ENCODE data around the gene KANK3.
"Not testable (repeated sequence)": the region's sequence is repeated elsewhere in the genome, so short reads cannot be mapped to it uniquely, and the experiment has no call there.

The KANK3 gene

GRCh38 chr19:8387688-8388611 lies 44.9 kb upstream of the KANK3 start:
- TF ChIP-seq CTCF (IDR thresholded peaks at IDR 0.05; ENCODE audit: insufficient read depth, low read depth, low read length, missing control alignments) = no peak
- no peak for DNase-seq (ENCODE audit: low read depth)
- no peak overlapping the region for H3K4me3 ChIP-seq (ENCODE audit: low read length)

DNA sequence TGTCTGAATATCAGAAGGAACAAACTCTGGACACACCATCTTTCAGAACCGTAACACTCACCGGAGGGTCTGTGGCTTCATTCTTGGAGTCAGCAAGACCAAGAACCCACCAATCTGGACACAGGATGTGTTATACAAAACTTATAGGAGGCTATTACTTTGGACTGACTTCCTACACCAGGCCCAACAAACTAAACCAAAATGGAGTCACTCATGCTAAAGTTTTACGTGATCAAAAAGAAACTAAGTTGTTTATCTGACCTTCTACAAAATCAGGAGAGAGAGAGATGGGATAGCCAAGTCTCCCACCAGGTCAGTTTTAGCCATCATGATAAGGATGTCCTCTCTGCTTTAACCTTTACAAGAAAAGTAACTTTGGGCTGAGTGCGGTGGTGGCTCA lies 43.9 kb upstream of the KANK3 start:
- no peak overlapping the region for H3K4me3 ChIP-seq (ENCODE audit: low read length)
- no peak for DNase-seq (ENCODE audit: low read depth)
- TF ChIP-seq CTCF (IDR thresholded peaks at IDR 0.05; ENCODE audit: insufficient read depth, low read depth, low read length, missing control alignments) = no peak

DNA sequence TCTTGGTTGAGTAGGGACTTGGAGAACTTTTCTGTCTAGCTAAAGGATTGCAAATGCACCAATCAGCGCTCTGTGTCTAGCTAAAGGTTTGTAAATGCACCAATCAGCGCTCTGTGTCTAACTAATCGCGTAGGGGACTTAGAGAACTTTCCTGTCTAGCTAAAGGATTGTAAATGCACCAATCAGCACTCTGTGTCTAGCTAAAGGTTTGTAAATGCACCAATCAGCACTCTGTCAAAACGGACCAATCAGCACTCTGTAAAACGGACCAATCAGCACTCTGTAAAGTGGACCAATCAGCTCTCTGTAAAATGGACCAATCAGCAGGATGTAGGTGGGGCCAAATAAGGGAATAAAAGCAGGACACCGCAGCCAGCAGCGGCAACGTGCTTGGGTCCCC lies 43.4 kb upstream of the KANK3 start:
- not testable (repeated sequence) for H3K4me3 ChIP-seq (ENCODE audit: low read length); DNase-seq (ENCODE audit: low read depth)

DNA sequence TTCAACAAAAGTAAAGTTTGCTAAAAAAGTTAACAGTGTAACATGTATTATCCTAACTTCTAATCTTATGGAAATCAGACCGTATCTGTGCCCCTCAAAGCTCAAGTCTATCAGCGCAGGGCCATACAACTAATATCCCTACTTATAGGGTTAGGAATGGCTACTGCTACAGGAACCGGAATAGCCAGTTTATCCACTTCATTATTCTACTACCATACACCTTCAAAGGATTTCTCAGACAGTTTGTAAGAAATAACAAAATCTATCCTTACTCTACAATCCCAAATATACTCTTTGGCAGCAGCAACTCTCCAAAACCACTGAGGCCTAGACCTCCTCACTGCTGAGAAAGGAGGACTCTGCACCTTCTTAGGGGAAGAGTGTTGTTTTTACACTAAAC lies 42.5 kb upstream of the KANK3 start:
- peak; percentile 71 for DNase-seq (ENCODE audit: low read depth)
- H3K4me3 ChIP-seq (ENCODE audit: low read length) = not testable (repeated sequence)

DNA sequence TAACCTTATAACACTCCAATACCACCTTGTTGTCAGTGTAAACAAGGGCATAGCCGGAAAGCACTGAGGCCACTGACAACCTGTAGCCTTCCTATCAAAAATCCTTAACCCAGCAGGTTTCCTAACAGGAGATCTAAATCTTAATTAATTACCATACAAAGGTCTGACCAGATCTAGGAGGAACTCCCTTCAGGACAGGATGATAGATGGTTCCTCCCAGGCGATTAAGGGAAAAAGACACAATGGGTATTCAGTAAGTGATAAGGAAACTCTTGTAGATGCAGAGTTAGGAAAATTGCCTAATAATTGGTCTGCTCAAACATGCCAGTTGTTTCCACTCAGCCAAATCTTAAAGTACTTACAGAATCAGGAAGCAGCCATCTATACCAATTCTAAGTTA lies 42.0 kb upstream of the KANK3 start:
- H3K4me3 ChIP-seq (ENCODE audit: low read length); DNase-seq (ENCODE audit: low read depth): not testable (repeated sequence)

- H3K4me3 ChIP-seq (ENCODE audit: low read length); DNase-seq (ENCODE audit: low read depth): not testable (repeated sequence)
These were observed 41.5 kb upstream of the KANK3 start for GRCh38 chr19:8384569-8384968.

GRCh38 chr19:8379156-8379891 lies 36.3 kb upstream of the KANK3 start:
- not testable (repeated sequence) for DNase-seq (ENCODE audit: low read depth); H3K4me3 ChIP-seq (ENCODE audit: low read length)

DNA sequence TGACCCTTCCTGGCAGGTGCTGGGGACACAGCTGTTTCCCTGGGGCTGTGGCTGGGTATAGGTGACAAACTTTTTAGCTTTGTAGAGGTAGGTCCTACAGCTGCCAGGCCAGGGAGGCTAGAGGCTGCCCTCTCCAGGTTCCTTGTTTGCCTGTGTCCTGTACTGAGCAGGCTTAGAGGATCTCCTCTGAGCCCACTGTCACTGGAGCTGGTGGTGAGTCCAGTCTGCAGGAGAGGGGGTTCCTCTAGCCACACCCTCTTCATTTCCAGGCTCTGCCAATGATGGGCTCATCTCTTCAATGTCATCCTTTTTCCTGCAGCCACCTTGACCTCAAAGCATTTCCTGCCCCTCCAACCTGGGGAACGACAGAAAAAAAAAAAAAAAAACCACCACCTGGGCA lies 34.5 kb upstream of the KANK3 start:
- DNase-seq (ENCODE audit: low read depth) = no peak
- no peak overlapping the region for H3K4me3 ChIP-seq (ENCODE audit: low read length)
- TF ChIP-seq CTCF (IDR thresholded peaks at IDR 0.05; ENCODE audit: insufficient read depth, low read depth, low read length, missing control alignments) = no peak

GRCh38 chr19:8376373-8376974 lies 33.4 kb upstream of the KANK3 start:
- not testable (repeated sequence) for H3K4me3 ChIP-seq (ENCODE audit: low read length); DNase-seq (ENCODE audit: low read depth)

GRCh38 chr19:8375766-8376165 lies 32.7 kb upstream of the KANK3 start:
- DNase-seq (ENCODE audit: low read depth); H3K4me3 ChIP-seq (ENCODE audit: low read length): not testable (repeated sequence)

Data from epithelial cell of esophagus (primary cell).